Activated naive CD8-positive, alpha-beta T cell treated with anti-CD3 and anti-CD28 coated beads, Interleukin-2, amount 50 U/mL, for 24 hours (primary cell): ENCODE results near the gene LAMTOR1.

Experiments used
- ATAC-seq: fragments of 150-1000 bp; cut with Tn5 transposase; one replicate; pipeline ENCODE4 v1.10.0; 2021
- DNase-seq: peaks from one replicate; pipeline ENCODE4 v3.0.0; 2021
- H3K27ac Mint-ChIP-seq: one replicate; pipeline ENCODE4 v1.8.0; 2021; ENCODE audit warnings: mild to moderate bottlenecking, mixed read lengths
- H3K27me3 Mint-ChIP-seq: one replicate; pipeline ENCODE4 v1.8.0; 2021; ENCODE audit warnings: mixed read lengths
- H3K36me3 Mint-ChIP-seq: one replicate; pipeline ENCODE4 v1.8.0; 2021; ENCODE audit warnings: low read depth, mixed read lengths
- H3K4me1 Mint-ChIP-seq: one replicate; pipeline ENCODE4 v1.8.0; 2021; ENCODE audit warnings: mixed read lengths
- H3K4me3 Mint-ChIP-seq: one replicate; pipeline ENCODE4 v1.8.0; 2021; ENCODE audit warnings: mild to moderate bottlenecking, moderate library complexity, mixed read lengths
- H3K9me3 Mint-ChIP-seq: one replicate; pipeline ENCODE4 v1.8.0; 2021; ENCODE audit warnings: mixed read lengths

The LAMTOR1 gene

DNA sequence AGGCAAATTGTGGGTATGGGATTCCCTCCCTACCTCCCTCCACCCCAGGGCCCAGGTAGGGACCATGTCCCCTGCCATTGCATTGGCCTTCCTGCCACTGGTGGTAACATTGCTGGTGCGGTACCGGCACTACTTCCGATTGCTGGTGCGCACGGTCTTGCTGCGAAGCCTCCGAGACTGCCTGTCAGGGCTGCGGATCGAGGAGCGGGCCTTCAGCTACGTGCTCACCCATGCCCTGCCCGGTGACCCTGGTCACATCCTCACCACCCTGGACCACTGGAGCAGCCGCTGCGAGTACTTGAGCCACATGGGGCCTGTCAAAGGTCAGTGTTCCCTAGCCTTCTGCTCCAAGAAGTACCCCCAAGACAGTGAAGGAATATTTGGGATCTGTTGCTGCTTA is 2.8 kb upstream of the LAMTOR1 start, which contains the start of gene TOMT:
Gene TOMT (plus strand): TSS at position 37 of the 400 bp plus-strand sequence. CDS start 28 bp downstream, at position 65.
- H3K4me3 Mint-ChIP-seq: no peak within 1 kb of the TSS
- H3K27me3 Mint-ChIP-seq: no peaks in the 10 kb centered on the region
- peaks cover 12% of the 10 kb centered on the region for H3K36me3 Mint-ChIP-seq
- DNase-seq (no peak), ATAC-seq (no peak)
- no peaks in the 10 kb centered on the region for H3K9me3 Mint-ChIP-seq
- H3K4me1 Mint-ChIP-seq: peaks cover 29% of the 10 kb centered on the region
- H3K27ac Mint-ChIP-seq: no peak within 1 kb of the TSS

DNA sequence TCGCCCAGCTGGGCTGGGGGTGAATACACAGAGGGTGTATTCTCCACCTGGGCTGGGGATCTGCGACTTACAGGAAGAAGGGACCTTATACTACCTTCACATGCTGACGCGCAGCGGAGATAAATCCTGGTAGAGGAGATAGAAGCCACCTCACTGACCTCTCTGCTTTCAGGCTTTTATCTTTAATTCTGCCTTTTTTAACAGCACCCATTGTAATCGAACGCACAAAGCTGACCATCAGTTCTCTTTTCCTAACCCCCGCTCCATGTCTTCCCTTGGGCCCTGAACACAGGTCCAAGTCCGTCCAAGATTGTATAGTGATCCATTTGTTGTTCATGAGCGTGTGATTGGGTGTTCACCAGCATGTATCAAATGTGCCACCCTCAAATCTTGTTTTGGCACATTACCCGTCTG is 664 bp upstream of the LAMTOR1 start:
- Mint-ChIP-seq H3K27ac (peak overlapping the region; percentile 95), H3K9me3 (no peaks in the 10 kb centered on the region), H3K4me1 (peaks cover 41% of the 10 kb centered on the region), H3K4me3 (peak overlapping the region; percentile 95), H3K36me3 (peaks cover 10% of the 10 kb centered on the region), H3K27me3 (no peaks in the 10 kb centered on the region)
- no peak for DNase-seq
- ATAC-seq: no peak

DNA sequence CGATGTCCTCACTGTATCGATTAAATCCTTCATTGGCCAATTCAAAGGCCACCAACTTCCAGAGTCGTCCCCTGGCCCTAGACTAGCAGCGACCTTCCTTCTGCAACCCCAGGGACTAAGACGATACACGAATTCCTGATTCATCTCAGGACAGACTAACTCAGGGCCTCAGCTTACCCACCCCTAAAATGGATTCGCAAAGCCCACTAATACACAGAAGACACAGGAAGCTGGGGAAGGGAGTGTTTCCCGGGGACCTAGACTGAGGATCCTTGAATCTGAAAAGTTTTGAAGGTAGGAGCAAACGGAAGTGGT is 509 bp downstream of the LAMTOR1 start:
- H3K9me3 Mint-ChIP-seq: no peaks in the 10 kb centered on the region
- DNase-seq (no peak), ATAC-seq (no peak)
- peak overlapping the region; percentile 95 for H3K4me3 Mint-ChIP-seq
- H3K27me3 Mint-ChIP-seq: no peaks in the 10 kb centered on the region
- H3K36me3 Mint-ChIP-seq: peaks cover 15% of the 10 kb centered on the region
- peak overlapping the region; percentile 95 for H3K27ac Mint-ChIP-seq
- H3K4me1 Mint-ChIP-seq: peaks cover 41% of the 10 kb centered on the region

- no peak for DNase-seq
- no peaks in the 10 kb centered on the region for H3K9me3 Mint-ChIP-seq
- peak overlapping the region; percentile 95 for H3K27ac Mint-ChIP-seq
- peak overlapping the region; percentile 95 for H3K4me3 Mint-ChIP-seq
- no peak for ATAC-seq
- H3K4me1 Mint-ChIP-seq: peaks cover 41% of the 10 kb centered on the region
- H3K36me3 Mint-ChIP-seq: peaks cover 13% of the 10 kb centered on the region
- no peaks in the 10 kb centered on the region for H3K27me3 Mint-ChIP-seq
Measured at GRCh38 chr11:72102162-72102561, 935 bp downstream of the LAMTOR1 start.

DNA sequence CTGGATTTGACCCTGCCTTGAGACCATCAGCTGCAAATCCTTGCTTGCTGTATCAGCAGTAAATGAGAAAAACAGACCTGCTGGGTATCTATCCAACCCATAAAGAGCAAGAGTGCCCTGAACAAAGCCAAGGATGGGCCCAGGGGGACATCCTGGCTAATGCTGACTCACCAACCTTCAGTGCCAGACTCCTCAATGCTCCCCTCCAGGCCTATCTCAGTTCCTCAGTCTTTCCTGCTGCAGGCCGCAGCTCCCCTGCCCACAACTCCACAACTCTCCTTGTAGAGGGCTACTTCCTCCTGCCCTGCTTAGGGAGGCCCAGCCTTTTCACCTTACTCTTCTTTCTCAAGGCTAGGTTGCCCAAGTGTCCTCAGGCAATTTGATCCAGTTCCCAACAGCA is 2.6 kb downstream of the LAMTOR1 start:
- no peaks in the 10 kb centered on the region for H3K9me3 Mint-ChIP-seq
- peaks cover 15% of the 10 kb centered on the region for H3K36me3 Mint-ChIP-seq
- ATAC-seq (no peak), DNase-seq (no peak)
- peaks cover 41% of the 10 kb centered on the region for H3K4me1 Mint-ChIP-seq
- peak overlapping the region; percentile 59 for H3K27ac Mint-ChIP-seq
- H3K27me3 Mint-ChIP-seq: no peaks in the 10 kb centered on the region
- H3K4me3 Mint-ChIP-seq: peak overlapping the region; percentile 19

DNA sequence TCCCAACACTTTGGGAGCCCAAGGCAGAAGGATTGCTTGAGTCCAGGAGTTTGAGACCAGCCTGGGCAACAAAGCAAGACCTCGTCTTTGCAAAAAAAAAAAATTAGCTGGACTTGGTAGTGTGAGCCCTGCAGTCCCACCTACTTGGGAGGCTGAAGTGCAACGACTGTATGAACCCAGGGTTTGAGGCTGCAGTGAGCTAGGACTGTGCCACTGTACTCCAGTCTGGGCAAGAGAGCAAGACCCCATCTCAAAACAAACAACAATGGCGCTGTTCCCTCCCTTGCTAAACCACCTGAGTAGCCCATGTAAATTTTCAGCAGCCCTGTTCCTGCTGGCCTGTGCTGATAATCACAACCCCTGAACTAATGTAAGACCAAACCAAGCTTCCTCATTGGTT is 3.1 kb downstream of the LAMTOR1 start:
- H3K27me3 Mint-ChIP-seq: no peaks in the 10 kb centered on the region
- no peak overlapping the region for H3K4me3 Mint-ChIP-seq
- H3K27ac Mint-ChIP-seq: peak overlapping the region; percentile 31
- H3K4me1 Mint-ChIP-seq: peaks cover 41% of the 10 kb centered on the region
- DNase-seq (no peak), ATAC-seq (no peak)
- H3K9me3 Mint-ChIP-seq: no peaks in the 10 kb centered on the region
- peaks cover 15% of the 10 kb centered on the region for H3K36me3 Mint-ChIP-seq

GRCh38 chr11:72098741-72099140 is 4.4 kb downstream of the LAMTOR1 start:
- H3K36me3 Mint-ChIP-seq: peaks cover 18% of the 10 kb centered on the region
- H3K27me3 Mint-ChIP-seq: no peaks in the 10 kb centered on the region
- H3K27ac Mint-ChIP-seq: no peak overlapping the region
- DNase-seq (no peak), ATAC-seq (no peak)
- no peak overlapping the region for H3K4me3 Mint-ChIP-seq
- no peaks in the 10 kb centered on the region for H3K9me3 Mint-ChIP-seq
- peaks cover 35% of the 10 kb centered on the region for H3K4me1 Mint-ChIP-seq

DNA sequence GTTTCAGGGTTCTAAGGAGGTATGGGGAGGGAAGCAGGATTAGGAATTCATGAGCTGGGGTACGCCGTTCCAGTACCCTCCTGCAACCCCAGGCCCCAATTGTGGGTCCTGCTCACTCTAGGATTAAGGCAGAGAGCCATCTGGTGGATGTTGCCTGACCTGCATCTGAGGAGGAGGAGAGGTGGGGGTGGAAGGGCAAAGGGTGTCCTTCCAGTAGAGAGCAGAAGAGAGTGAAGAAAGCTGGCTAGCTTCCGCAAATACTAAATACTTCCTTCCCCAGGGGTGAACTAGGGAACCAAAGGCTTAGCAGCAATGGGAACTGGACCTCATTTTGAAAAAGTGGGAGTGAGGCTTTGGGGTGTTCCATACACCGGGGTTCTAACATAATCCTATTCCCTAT is 11.8 kb downstream of the LAMTOR1 start:
- peak; percentile 65 for DNase-seq
- Mint-ChIP-seq H3K36me3 (peaks cover 3% of the 10 kb centered on the region), H3K9me3 (no peaks in the 10 kb centered on the region), H3K4me1 (peaks cover 11% of the 10 kb centered on the region), H3K4me3 (no peak overlapping the region), H3K27me3 (no peaks in the 10 kb centered on the region), H3K27ac (peak overlapping the region; percentile 34)
- peak; percentile 73 for ATAC-seq

DNA sequence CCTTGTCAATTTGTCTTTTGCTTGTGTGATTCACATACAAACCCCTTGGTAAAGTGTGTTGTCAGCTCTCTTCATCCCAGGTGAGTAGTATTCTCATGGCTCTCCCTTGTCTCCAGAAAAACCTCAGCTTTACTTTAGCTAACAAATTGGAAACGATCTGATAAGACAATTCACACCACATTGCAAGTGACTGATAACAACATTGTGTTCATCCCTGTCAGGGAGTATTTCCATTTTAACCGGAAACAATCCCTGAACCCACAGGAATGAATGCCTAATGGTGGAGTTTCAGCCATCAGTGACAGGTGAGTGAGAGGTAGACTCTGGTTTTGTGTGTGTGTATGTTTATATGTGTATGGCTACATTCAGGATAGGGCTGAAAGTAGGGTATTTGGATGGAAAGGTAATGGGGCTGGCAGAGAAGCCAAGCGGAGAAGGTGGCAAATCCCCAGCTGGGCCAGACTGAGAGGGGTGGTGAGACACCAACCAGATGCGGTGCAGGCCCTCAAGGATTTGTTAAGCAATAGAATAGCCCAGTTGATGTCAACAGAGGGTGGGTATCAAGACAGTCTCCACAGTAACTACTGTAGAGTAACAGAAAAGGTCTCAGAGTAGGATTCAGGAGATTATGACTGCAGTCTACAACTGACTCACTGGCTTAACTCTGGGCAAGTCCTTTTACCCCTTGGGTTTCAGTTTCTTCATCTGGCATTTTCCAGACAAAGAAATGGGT is 14.9 kb downstream of the LAMTOR1 start:
- peaks cover 15% of the 10 kb centered on the region for H3K4me1 Mint-ChIP-seq
- no peak for DNase-seq

GRCh38 chr11:72085621-72086351 is 17.3 kb downstream of the LAMTOR1 start:
- DNase-seq (no peak), ATAC-seq (no peak)
- no peak overlapping the region for H3K4me3 Mint-ChIP-seq
- peaks cover 23% of the 10 kb centered on the region for H3K4me1 Mint-ChIP-seq
- no peaks in the 10 kb centered on the region for H3K27me3 Mint-ChIP-seq
- peak overlapping the region; percentile 6 for H3K27ac Mint-ChIP-seq
- no peaks in the 10 kb centered on the region for H3K9me3 Mint-ChIP-seq
- no peaks in the 10 kb centered on the region for H3K36me3 Mint-ChIP-seq

More for the DNA sequence above, 14.9 kb downstream of the LAMTOR1 start:
- H3K27me3 Mint-ChIP-seq: no peaks in the 10 kb centered on the region
- no peak overlapping the region for H3K27ac Mint-ChIP-seq
- no peaks in the 10 kb centered on the region for H3K9me3 Mint-ChIP-seq
- no peaks in the 10 kb centered on the region for H3K36me3 Mint-ChIP-seq
- ATAC-seq: peak; percentile 75
- H3K4me3 Mint-ChIP-seq: no peak overlapping the region

DNA sequence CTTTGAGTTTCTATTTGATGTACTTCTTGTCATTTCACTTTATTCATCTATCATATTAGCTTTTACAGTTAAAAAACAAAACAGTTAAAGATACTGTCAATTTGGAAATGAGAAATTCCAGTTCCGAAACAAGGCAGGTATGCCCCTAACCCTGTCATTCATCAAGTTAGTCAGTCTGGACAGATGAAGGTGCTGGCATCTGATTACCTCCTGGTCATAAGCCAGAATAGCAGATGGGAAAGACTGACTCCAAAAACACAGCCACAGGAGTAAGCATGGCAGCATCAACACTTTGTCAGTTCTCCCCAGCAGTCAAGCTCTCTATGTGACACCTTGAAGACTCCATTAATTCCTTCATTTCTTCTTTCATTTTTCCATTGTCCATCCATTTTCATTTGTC is 18.1 kb downstream of the LAMTOR1 start:
- Mint-ChIP-seq H3K4me3 (no peak overlapping the region), H3K27ac (no peak overlapping the region), H3K4me1 (peaks cover 27% of the 10 kb centered on the region), H3K9me3 (no peaks in the 10 kb centered on the region), H3K27me3 (no peaks in the 10 kb centered on the region), H3K36me3 (no peaks in the 10 kb centered on the region)
- ATAC-seq: no peak
- no peak for DNase-seq

DNA sequence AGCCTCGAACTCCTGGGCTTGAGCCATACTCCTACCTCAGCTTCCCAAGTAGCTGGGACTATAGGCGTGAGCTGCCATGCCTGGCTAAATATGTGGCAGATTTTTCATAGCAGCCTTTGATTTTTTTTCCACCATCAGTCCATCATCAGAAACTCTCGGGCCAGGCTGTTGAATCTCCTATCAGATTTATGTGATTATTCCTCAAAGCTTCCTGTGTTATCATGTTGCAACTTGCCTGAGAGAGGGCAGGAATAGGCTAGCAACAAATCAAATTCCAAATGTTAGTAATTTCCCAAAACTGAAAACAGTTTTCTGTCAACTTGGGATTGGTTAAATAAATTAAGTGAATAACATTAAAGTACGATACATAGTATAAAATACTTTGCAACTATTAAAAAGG is 19.0 kb downstream of the LAMTOR1 start:
- Mint-ChIP-seq H3K4me1 (peaks cover 31% of the 10 kb centered on the region), H3K27ac (no peak overlapping the region), H3K27me3 (no peaks in the 10 kb centered on the region), H3K9me3 (no peaks in the 10 kb centered on the region), H3K4me3 (no peak overlapping the region), H3K36me3 (no peaks in the 10 kb centered on the region)
- ATAC-seq (no peak), DNase-seq (no peak)

DNA sequence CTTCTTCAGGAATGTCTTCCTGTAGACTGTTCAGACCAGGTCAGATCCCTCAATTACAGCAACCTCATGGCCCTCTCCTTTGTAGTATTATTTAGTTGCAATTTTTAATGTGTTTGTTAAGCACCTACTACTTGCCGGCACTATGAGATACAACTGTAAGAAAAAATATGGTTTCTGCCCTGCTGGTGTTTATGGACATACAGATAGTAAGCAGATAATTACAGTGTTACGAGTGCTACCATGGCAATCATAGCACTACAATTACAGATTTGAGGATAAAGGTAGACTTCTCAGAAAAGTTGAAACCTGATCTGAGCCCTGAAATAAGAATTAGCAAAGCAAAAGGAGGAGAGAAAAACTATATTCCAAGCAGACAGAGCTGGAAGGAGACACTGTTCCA is 19.7 kb downstream of the LAMTOR1 start:
- peaks cover 38% of the 10 kb centered on the region for H3K4me1 Mint-ChIP-seq
- no peak for ATAC-seq

GRCh38 chr11:72081821-72082453 is 21.2 kb downstream of the LAMTOR1 start:
- Mint-ChIP-seq H3K9me3 (no peaks in the 10 kb centered on the region), H3K4me3 (peak overlapping the region; percentile 91), H3K27me3 (no peaks in the 10 kb centered on the region), H3K36me3 (peaks cover 4% of the 10 kb centered on the region), H3K27ac (peak overlapping the region; percentile 97), H3K4me1 (peaks cover 43% of the 10 kb centered on the region)
- ATAC-seq: no peak
- DNase-seq: no peak

More for the DNA sequence above, 19.7 kb downstream of the LAMTOR1 start:
- no peaks in the 10 kb centered on the region for H3K9me3 Mint-ChIP-seq
- DNase-seq: no peak
- H3K36me3 Mint-ChIP-seq: no peaks in the 10 kb centered on the region
- no peak overlapping the region for H3K4me3 Mint-ChIP-seq
- H3K27ac Mint-ChIP-seq: no peak overlapping the region
- no peaks in the 10 kb centered on the region for H3K27me3 Mint-ChIP-seq

DNA sequence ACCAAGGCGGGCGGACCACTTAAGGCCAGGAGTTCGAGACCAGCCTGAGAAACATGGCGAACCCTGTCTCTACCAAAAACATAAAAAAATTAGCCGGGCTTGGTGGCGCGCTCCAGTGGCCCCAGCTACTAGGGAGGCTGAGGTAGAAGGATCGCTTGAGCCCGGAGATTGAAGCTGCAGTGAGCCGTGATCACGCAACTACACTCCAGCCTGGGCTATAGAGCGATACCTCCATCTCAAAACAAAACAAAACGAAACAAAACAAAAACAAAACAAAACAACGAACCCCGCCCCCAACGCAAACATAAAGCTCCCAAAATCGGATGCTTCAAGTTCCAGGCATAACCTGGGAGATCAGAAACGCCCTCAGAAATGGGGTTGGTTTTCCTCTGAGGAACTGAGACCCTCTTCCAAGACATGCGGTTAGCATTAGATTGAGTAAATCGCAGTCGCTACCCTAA is 21.9 kb downstream of the LAMTOR1 start:
- H3K4me1 Mint-ChIP-seq: peaks cover 43% of the 10 kb centered on the region
- H3K36me3 Mint-ChIP-seq: peaks cover 7% of the 10 kb centered on the region

More for the DNA sequence above, 21.9 kb downstream of the LAMTOR1 start:
- DNase-seq: no peak
- no peak for ATAC-seq
- H3K27ac Mint-ChIP-seq: peak overlapping the region; percentile 97
- H3K9me3 Mint-ChIP-seq: no peaks in the 10 kb centered on the region
- peak overlapping the region; percentile 91 for H3K4me3 Mint-ChIP-seq
- H3K27me3 Mint-ChIP-seq: no peaks in the 10 kb centered on the region
